ENCODE data around the gene MARCHF6. TPM values are rescaled to one million over a fixed set of nuclear protein-coding genes. Genes with fewer than 3 reads are reported as not detected.

The MARCHF6 gene
- total RNA-seq, 2 donors from 2014 or later, result 149 to 150 TPM

DNA sequence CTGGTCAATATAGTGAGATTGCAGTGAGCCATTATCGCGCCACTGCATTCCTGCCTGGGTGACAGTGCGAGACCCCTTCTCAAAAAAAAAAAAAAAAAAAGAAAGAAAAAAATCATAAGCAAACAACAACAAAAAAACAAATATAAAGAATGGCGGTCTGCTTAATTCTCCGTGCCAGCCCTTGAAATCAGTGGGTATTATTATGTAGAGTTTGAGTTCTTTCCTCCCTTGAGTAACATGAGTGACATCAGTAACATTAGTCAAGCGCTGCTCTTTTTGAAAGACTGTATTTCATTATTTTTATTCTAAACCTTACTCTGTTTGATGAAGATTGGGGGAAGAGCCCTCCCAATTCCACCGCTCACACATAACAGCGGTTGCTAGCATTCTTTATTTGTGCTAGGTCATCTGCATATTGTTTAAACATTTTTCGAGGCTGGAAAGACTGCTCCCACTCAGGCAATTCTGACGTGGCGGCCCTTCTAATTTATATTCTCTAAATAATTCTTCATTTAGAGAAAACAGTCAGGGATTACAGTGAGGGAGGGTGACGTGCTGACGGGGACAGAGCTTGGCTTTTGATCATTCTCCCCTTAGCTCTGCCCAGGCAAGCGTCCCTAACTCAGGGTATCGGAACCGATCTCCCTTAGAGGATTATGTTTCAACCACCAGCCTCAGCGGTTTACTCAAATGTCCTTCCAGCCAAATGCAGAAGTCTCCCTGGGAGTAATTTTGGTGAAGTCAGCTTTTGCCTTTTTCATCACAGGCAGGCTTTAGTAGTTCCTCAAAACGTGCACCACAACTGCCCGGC lies 860 bp upstream of the MARCHF6 start:
- H3K36me3 Mint-ChIP-seq (ENCODE audit: low read depth), result no peaks in the 10 kb centered on the region
- Histone ChIP-seq H3K9ac (ENCODE audit: extremely low read depth, low read length, poor library complexity, severe bottlenecking) (peak overlapping the region; percentile 96), H3K9me3 (ENCODE audit: control insufficient read depth, low read length) (no peaks in the 10 kb centered on the region), H3K27ac (ENCODE audit: low read depth, low read length) (peak overlapping the region; percentile 98), H3K4me3 (ENCODE audit: low read length) (peak overlapping the region; percentile 99), H3K27me3 (ENCODE audit: control insufficient read depth, insufficient read depth, low read length, poor library complexity, severe bottlenecking) (no peaks in the 10 kb centered on the region), H3K36me3 (ENCODE audit: control insufficient read depth, insufficient read depth, low read length) (no peaks in the 10 kb centered on the region), H3K4me1 (ENCODE audit: control insufficient read depth, insufficient read depth, low read length) (peaks cover 9% of the 10 kb centered on the region)
- H3K27ac Mint-ChIP-seq, result peak overlapping the region; percentile 96
- no peak for DNase-seq
- peaks cover 30% of the 10 kb centered on the region for H3K4me1 Mint-ChIP-seq
- H3K27me3 Mint-ChIP-seq (ENCODE audit: insufficient read depth), result no peaks in the 10 kb centered on the region
- H3K4me3 Mint-ChIP-seq, result peak overlapping the region; percentile 95
- TF ChIP-seq, protein P1, sequence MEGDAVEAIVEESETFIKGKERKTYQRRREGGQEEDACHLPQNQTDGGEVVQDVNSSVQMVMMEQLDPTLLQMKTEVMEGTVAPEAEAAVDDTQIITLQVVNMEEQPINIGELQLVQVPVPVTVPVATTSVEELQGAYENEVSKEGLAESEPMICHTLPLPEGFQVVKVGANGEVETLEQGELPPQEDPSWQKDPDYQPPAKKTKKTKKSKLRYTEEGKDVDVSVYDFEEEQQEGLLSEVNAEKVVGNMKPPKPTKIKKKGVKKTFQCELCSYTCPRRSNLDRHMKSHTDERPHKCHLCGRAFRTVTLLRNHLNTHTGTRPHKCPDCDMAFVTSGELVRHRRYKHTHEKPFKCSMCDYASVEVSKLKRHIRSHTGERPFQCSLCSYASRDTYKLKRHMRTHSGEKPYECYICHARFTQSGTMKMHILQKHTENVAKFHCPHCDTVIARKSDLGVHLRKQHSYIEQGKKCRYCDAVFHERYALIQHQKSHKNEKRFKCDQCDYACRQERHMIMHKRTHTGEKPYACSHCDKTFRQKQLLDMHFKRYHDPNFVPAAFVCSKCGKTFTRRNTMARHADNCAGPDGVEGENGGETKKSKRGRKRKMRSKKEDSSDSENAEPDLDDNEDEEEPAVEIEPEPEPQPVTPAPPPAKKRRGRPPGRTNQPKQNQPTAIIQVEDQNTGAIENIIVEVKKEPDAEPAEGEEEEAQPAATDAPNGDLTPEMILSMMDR (conservative IDR thresholded peaks at IDR 0.05), result no peak
- H3K9me3 Mint-ChIP-seq, result no peaks in the 10 kb centered on the region
- 6 to 20% methylated on average over 3 to 18 of the region's 19 CpGs for WGBS, 2 experiments (ENCODE audit: insufficient coverage in 1 of 2, insufficient read length in 1 of 2)

DNA sequence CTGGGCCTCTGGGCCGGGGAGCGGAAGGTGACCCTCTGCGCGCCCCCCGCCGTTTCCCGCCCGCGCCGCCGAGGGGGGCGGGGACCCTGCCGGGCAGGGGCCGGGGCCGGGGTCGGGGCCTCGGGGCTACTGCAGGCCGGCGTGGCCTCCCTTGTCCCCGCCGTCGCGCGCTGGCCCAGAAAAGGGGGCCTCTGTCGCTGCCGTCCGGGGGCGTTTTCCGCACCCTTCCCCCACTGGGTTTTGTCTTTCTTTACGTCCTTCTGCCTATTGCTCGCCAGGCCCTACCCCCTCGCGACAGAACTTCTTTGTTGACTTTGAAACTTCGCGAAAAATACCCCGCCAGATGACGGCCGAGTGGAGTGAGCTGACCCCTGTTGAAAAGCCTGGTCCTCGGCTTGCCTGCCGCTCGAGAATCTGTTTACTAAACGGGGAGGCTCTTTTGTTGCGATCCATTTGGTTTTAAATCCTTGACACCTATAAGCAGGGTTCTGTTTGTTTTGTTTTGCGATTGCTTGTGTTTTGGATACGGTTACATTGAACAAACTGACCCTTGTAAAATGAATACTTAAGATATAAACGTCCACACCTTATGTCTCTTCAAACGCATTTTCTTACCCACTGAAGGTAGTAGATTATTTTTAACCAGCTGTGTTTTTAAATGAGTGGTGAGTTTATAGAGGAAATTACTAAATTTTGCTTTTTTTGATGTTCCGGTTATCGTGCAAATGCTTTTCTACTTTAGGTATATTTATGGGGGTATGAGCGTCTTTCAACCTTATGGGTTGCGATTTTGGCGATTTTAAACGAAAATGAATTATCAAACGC lies 765 bp downstream of the MARCHF6 start:
- H3K36me3 Mint-ChIP-seq (ENCODE audit: low read depth), result peaks cover 3% of the 10 kb centered on the region
- H3K27me3 Mint-ChIP-seq (ENCODE audit: insufficient read depth), result no peaks in the 10 kb centered on the region
- WGBS, 2 experiments (ENCODE audit: insufficient coverage in 1 of 2, insufficient read length in 1 of 2), result 0% methylated on average over 16 to 52 of the region's 54 CpGs
- Histone ChIP-seq H3K4me1 (ENCODE audit: control insufficient read depth, insufficient read depth, low read length) (peaks cover 10% of the 10 kb centered on the region), H3K36me3 (ENCODE audit: control insufficient read depth, insufficient read depth, low read length) (peaks cover 6% of the 10 kb centered on the region), H3K4me3 (ENCODE audit: low read length) (peak overlapping the region; percentile 99), H3K27me3 (ENCODE audit: control insufficient read depth, insufficient read depth, low read length, poor library complexity, severe bottlenecking) (no peaks in the 10 kb centered on the region), H3K9me3 (ENCODE audit: control insufficient read depth, low read length) (no peaks in the 10 kb centered on the region), H3K27ac (ENCODE audit: low read depth, low read length) (peak overlapping the region; percentile 98), H3K9ac (ENCODE audit: extremely low read depth, low read length, poor library complexity, severe bottlenecking) (peak overlapping the region; percentile 96)
- TF ChIP-seq, protein P1 (conservative IDR thresholded peaks at IDR 0.05), result no peak
- H3K4me3 Mint-ChIP-seq, result peak overlapping the region; percentile 95
- no peaks in the 10 kb centered on the region for H3K9me3 Mint-ChIP-seq
- peak; percentile 79 for DNase-seq
- H3K27ac Mint-ChIP-seq, result peak overlapping the region; percentile 98
- H3K4me1 Mint-ChIP-seq, result peaks cover 35% of the 10 kb centered on the region

- H3K4me1 Mint-ChIP-seq, result peaks cover 35% of the 10 kb centered on the region
- Histone ChIP-seq H3K9me3 (ENCODE audit: control insufficient read depth, low read length) (no peaks in the 10 kb centered on the region), H3K27me3 (ENCODE audit: control insufficient read depth, insufficient read depth, low read length, poor library complexity, severe bottlenecking) (no peaks in the 10 kb centered on the region), H3K36me3 (ENCODE audit: control insufficient read depth, insufficient read depth, low read length) (peaks cover 6% of the 10 kb centered on the region), H3K9ac (ENCODE audit: extremely low read depth, low read length, poor library complexity, severe bottlenecking) (peak overlapping the region; percentile 96), H3K4me1 (ENCODE audit: control insufficient read depth, insufficient read depth, low read length) (peaks cover 10% of the 10 kb centered on the region), H3K27ac (ENCODE audit: low read depth, low read length) (no peak overlapping the region), H3K4me3 (ENCODE audit: low read length) (peak overlapping the region; percentile 99)
- H3K4me3 Mint-ChIP-seq, result peak overlapping the region; percentile 95
- H3K27me3 Mint-ChIP-seq (ENCODE audit: insufficient read depth), result no peaks in the 10 kb centered on the region
- peaks cover 5% of the 10 kb centered on the region for H3K36me3 Mint-ChIP-seq (ENCODE audit: low read depth)
- 60 to 67% methylated on average over 6 to 16 of the region's 16 CpGs for WGBS, 2 experiments (ENCODE audit: insufficient coverage in 1 of 2, insufficient read length in 1 of 2)
- H3K9me3 Mint-ChIP-seq, result no peaks in the 10 kb centered on the region
- TF ChIP-seq, protein P1 (conservative IDR thresholded peaks at IDR 0.05), result no peak
- H3K27ac Mint-ChIP-seq, result no peak overlapping the region
- DNase-seq, result no peak
These were observed 1.8 kb downstream of the MARCHF6 start for GRCh38 chr5:10355071-10355889.

Data from endodermal cell (in vitro differentiated cells).